Measurements from ENCODE around the gene IFTAP.

GRCh38 chr11:36627006-36627405, 32.7 kb downstream of the IFTAP start:
- TF ChIP-seq, protein P1, sequence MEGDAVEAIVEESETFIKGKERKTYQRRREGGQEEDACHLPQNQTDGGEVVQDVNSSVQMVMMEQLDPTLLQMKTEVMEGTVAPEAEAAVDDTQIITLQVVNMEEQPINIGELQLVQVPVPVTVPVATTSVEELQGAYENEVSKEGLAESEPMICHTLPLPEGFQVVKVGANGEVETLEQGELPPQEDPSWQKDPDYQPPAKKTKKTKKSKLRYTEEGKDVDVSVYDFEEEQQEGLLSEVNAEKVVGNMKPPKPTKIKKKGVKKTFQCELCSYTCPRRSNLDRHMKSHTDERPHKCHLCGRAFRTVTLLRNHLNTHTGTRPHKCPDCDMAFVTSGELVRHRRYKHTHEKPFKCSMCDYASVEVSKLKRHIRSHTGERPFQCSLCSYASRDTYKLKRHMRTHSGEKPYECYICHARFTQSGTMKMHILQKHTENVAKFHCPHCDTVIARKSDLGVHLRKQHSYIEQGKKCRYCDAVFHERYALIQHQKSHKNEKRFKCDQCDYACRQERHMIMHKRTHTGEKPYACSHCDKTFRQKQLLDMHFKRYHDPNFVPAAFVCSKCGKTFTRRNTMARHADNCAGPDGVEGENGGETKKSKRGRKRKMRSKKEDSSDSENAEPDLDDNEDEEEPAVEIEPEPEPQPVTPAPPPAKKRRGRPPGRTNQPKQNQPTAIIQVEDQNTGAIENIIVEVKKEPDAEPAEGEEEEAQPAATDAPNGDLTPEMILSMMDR (IDR thresholded peaks at IDR 0.05; ENCODE audit: poor library complexity): no peak
- no peak for TF ChIP-seq EZH2phosphoT487 (IDR thresholded peaks at IDR 0.05; ENCODE audit: low read depth, severe bottlenecking, unreplicated experiment)
